Peyer's patch (tissue), 4 donors: ENCODE data around the gene DNAJB8. TPM values are rescaled to one million over a fixed set of nuclear protein-coding genes. Genes with fewer than 3 reads are reported as not detected.

Experiments
- DNase-seq, 3 donors: peaks; one replicate each; pipeline ENCODE4 v3.0.0-alpha.2; 2017 to 2019
- H3K27ac ChIP-seq, 4 donors: fragments of 200-600 bp; sonication (generic); one replicate each; pipeline ENCODE4 v1.5.1; 2016 to 2019
- H3K27me3 ChIP-seq, 2 donors: fragments of 200-600 bp; sonication (generic); one replicate each; pipeline ENCODE4 v1.5.1; 2019
- H3K36me3 ChIP-seq, 3 donors: fragments of 200-600 bp; sonication (generic); one replicate each; pipeline ENCODE4 v1.5.1; 2016 to 2019
- H3K4me1 ChIP-seq, 4 donors: fragments of 200-600 bp; sonication (generic); one replicate each; pipeline ENCODE4 v1.5.1; 2016 to 2019
- H3K4me3 ChIP-seq, 4 donors: fragments of 200-600 bp; sonication (generic); 1 replicate in 3 of 4; 2 replicates in 1 of 4; pipeline ENCODE4 v1.5.1; 2016 to 2019; ENCODE audit warnings: mild to moderate bottlenecking in 1 of 4
- H3K9me3 ChIP-seq, 4 donors: fragments of 200-600 bp; sonication (generic); one replicate each; pipeline ENCODE4 v1.5.1; 2016 to 2019; ENCODE audit warnings: mild to moderate bottlenecking in 1 of 4
- CTCF ChIP-seq, 6 experiments: fragments of 450-650 bp in 4 of 6; fragments of 200-600 bp in 2 of 6; sonication (generic) in 1 of 6; IDR thresholded peaks; one replicate each; pipeline ENCODE4 v1.5.1; 2017 to 2019; ENCODE audit warnings: antibody characterized with exemption in 6 of 6, mild to moderate bottlenecking in 3 of 6, moderate library complexity in 1 of 6
- POLR2A ChIP-seq, 2 donors: fragments of 450-650 bp; IDR thresholded peaks; one replicate each; pipeline ENCODE4 v1.5.1; 2017; ENCODE audit warnings: antibody characterized with exemption in 2 of 2, mild to moderate bottlenecking in 2 of 2, moderate library complexity in 2 of 2
- total RNA-seq, 4 donors: library from RNA; depleted of rRNA; stranded (reverse); fragments of >200 nt; gene quantifications; one replicate each; pipeline ENCODE4 v1.1.0, GENCODE V29; 2016

The DNAJB8 gene
- total RNA-seq, 4 donors from 2014 or later, result not detected

- Histone ChIP-seq H3K27ac (no peak overlapping the region), H3K4me3 (peak overlapping the region; percentile 36 to 62 (median 60)), H3K4me1 (peaks cover 0 to 22% (median 8%) of the 10 kb centered on the region in 4 donors), H3K9me3 (no peaks in the 10 kb centered on the region), H3K36me3 (no peaks in the 10 kb centered on the region), H3K27me3 (peaks cover 0 to 37% of the 10 kb centered on the region in 2 donors)
- TF ChIP-seq CTCF (IDR thresholded peaks at IDR 0.05) (peak in 5 of 6 experiments; percentile 44 to 64 (median 54)), POLR2A (IDR thresholded peaks at IDR 0.05) (no peak)
- DNase-seq, result peak; percentile 31 to 77 (median 68)
These were observed 30.8 kb upstream of the DNAJB8 start for GRCh38 chr3:128497305-128498126.

GRCh38 chr3:128496602-128497304 lies 30.1 kb upstream of the DNAJB8 start:
- no peaks in the 10 kb centered on the region for H3K36me3 ChIP-seq
- H3K27me3 ChIP-seq, result peaks cover 0 to 42% of the 10 kb centered on the region in 2 donors
- H3K27ac ChIP-seq, result no peak overlapping the region
- peak in 1 of 3 donors; percentile 39 for DNase-seq
- peak overlapping the region in 1 of 4 donors; percentile 62 for H3K4me3 ChIP-seq
- TF ChIP-seq CTCF (IDR thresholded peaks at IDR 0.05) (no peak), POLR2A (IDR thresholded peaks at IDR 0.05) (no peak)
- H3K4me1 ChIP-seq, result peaks cover 0 to 27% (median 11%) of the 10 kb centered on the region in 4 donors
- H3K9me3 ChIP-seq, result no peaks in the 10 kb centered on the region

- Histone ChIP-seq H3K9me3 (no peaks in the 10 kb centered on the region), H3K4me1 (peaks cover 0 to 31% (median 11%) of the 10 kb centered on the region in 4 donors), H3K36me3 (no peaks in the 10 kb centered on the region), H3K4me3 (no peak overlapping the region), H3K27me3 (peaks cover 0 to 47% of the 10 kb centered on the region in 2 donors), H3K27ac (no peak overlapping the region)
- TF ChIP-seq CTCF (IDR thresholded peaks at IDR 0.05) (no peak), POLR2A (IDR thresholded peaks at IDR 0.05) (no peak)
- peak in 1 of 3 donors; percentile 38 for DNase-seq
These were observed 29.4 kb upstream of the DNAJB8 start for GRCh38 chr3:128496019-128496601.

- TF ChIP-seq POLR2A (IDR thresholded peaks at IDR 0.05) (no peak), CTCF (IDR thresholded peaks at IDR 0.05) (no peak)
- peak in 1 of 3 donors; percentile 42 for DNase-seq
- Histone ChIP-seq H3K9me3 (no peaks in the 10 kb centered on the region), H3K4me1 (peaks cover 0 to 33% (median 11%) of the 10 kb centered on the region in 4 donors), H3K4me3 (no peak overlapping the region), H3K27me3 (peaks cover 0 to 53% of the 10 kb centered on the region in 2 donors), H3K36me3 (no peaks in the 10 kb centered on the region), H3K27ac (no peak overlapping the region)
These were observed 28.8 kb upstream of the DNAJB8 start for GRCh38 chr3:128495435-128495970.

GRCh38 chr3:128494367-128494650 lies 27.6 kb upstream of the DNAJB8 start:
- peaks cover 0 to 65% of the 10 kb centered on the region in 2 donors for H3K27me3 ChIP-seq
- peaks cover 0 to 45% (median 16%) of the 10 kb centered on the region in 4 donors for H3K4me1 ChIP-seq
- peak in 2 of 3 donors; percentile 3 to 10 for DNase-seq
- no peak overlapping the region for H3K27ac ChIP-seq
- H3K4me3 ChIP-seq, result no peak overlapping the region
- H3K36me3 ChIP-seq, result no peaks in the 10 kb centered on the region
- H3K9me3 ChIP-seq, result no peaks in the 10 kb centered on the region
- no peak for TF ChIP-seq CTCF (IDR thresholded peaks at IDR 0.05)
- no peak for TF ChIP-seq POLR2A (IDR thresholded peaks at IDR 0.05)
